Measurements from ENCODE around the gene C6orf89.
"Not testable (repeated sequence)": the region's sequence is repeated elsewhere in the genome, so short reads cannot be mapped to it uniquely, and the experiment has no call there.

Gene C6orf89

DNA sequence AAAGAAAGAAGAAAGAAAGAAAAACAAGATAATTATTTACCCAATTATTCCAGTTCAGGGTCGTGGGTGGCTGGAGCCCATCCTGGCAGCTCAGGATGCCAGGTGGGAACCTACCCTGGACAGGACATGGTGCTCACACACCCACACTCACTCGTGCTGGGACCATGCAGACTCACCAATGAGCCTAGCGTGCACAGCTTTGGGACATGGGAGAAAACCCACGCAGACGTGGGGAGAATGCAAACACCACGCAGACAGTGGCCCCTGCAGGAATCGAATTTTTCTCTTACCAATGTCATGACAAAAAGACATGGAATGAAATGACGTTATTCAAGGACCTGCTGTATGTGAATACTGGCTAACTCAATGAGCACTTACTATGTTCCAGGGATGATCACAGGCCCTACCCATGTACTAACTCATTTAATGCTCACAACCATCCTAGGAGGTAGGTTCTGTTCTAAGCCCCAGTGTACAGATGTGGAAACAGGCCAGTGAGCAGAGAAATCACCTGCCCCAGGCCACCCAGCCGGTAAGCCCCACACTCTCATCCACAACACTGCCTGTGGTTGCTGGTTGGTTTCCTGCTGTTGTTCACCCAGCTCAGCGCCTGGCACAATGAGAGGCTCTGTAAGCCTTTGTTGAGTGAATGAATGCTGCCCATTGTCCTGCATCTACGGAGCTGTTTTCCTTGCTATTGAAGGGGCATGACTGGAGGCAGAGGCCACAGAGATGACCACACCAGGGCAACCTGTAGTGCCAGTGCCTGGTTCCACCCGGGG, 62.0 kb downstream of the C6orf89 start:
- DNase-seq (ENCODE audit: low read depth, low spot score) = no peak

- DNase-seq (ENCODE audit: low read depth, low spot score) = not testable (repeated sequence)
These were observed 63.3 kb downstream of the C6orf89 start for GRCh38 chr6:36949076-36949475.

DNA sequence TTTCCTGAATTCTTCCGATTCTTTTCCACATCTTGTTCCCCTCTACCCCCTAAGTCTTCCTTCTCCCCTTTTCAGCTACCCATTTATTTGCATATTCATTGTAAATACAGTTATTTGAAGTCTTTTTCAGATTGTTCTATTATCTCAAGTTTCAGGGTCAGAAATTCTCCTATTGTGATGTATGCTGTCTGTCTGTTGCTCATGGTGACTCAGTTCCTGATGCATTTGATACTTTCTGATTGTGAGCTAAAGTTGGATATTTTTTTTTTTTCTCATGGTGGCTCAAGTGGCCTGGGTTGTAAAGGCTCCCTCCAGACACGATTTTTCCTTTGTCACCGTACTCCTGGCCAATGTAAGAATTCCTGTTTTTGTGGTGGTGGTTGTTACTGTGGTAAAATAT, 63.9 kb downstream of the C6orf89 start:
- no peak for DNase-seq (ENCODE audit: low read depth, low spot score)

GRCh38 chr6:36953931-36954261, 68.1 kb downstream of the C6orf89 start:
- no peak for DNase-seq (ENCODE audit: low read depth, low spot score)

- DNase-seq (ENCODE audit: low read depth, low spot score) = no peak
These were observed 68.6 kb downstream of the C6orf89 start, which contains the start of gene PI16 for GRCh38 chr6:36954262-36954931. Gene PI16, plus strand, starts transcription at chr6:36954738. Its CDS starts 23 bp downstream, at chr6:36954761.

- no peak for DNase-seq (ENCODE audit: low read depth, low spot score)
These were observed 69.4 kb downstream of the C6orf89 start for GRCh38 chr6:36955136-36955535.

DNA sequence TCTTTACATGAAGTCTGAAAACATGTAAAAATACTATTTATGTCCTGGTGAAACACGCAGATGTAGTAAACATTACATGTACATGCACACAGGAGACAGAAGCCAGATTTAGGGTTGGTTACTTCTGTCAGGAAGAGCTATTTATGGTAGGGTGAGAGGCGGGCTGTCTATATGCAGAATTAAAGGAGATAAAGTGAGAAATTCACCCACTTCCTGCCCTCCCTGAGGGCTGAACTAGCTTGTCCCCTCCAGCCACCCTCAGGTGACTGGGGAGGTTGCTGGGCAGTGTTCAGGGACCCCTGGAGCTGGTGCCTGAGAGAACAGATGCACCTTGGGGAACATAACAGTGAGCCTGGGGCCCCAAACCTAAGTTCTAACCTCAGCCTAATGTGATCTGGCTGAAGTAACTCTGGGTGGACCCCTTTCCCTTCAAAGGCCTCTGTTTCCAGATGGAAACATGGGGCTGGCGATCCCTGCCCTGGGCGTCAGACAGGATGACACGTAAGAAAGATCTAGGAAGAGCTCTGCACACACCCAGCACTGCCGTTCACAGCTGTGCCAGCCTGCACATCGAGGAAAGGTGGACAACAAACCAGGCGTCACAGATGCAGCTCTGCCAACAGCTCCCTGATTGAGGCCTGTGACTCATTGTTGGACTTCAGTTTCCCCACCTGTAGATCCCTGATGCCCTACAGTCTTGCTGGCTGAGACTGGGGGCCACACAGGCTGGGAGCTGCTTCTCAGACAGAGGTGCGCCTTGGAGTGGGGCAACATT, 70.1 kb downstream of the C6orf89 start:
- DNase-seq (ENCODE audit: low read depth, low spot score) = no peak

GRCh38 chr6:36956446-36956820, 70.7 kb downstream of the C6orf89 start:
- DNase-seq (ENCODE audit: low read depth, low spot score) = no peak

DNA sequence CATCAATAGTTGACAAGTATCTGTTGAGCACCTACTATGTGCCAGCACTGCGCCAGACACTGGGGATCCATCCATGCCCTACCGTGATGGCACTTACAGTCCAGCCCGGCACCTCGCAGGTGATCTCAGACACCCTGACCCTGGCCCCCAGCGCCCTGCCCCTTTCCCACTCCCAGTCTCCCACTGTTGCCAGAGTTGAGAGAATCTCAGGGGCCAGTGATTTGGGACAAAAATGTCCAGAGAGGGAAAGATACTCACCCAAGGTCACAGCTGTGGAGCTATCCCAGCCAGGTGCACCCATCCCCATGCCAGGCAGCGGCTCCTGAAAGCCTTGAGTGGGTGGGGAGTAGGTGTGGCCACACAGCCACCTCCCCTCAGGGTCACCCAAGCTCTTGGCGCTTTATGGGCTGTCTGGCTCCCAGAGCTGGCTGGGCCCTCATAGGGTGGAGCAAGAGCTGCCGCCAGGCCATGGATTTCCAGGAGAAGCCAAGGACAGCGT, 72.1 kb downstream of the C6orf89 start:
- no peak for DNase-seq (ENCODE audit: low read depth, low spot score)

DNA sequence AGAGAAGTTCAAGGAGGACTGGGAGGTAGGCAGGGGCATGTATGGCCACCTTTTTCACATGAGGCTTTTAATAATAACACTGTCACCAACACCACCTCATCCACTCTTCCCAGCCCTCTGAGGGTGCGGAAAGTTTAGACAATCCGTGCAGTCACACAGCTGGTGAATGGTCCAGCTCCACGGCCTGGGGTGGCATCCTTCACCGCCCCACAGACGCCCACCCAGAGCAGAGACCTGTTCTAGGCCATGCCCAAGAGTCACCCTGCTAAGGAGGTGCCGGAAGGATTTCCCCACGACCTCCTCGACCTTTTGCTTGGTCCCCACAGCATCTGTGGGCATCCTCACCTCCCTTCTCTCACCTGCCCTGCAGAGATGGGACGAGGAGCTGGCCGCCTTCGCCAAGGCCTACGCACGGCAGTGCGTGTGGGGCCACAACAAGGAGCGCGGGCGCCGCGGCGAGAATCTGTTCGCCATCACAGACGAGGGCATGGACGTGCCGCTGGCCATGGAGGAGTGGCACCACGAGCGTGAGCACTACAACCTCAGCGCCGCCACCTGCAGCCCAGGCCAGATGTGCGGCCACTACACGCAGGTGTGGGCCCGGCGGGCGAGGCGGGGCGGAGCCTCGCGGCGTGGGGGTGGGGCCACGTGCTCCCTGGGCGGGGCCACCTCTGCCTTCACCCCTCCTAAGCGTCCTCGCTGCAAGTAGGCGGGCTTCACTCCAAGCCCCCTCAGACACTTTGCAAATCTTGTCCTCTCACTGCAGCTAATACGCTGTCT, 73.2 kb downstream of the C6orf89 start:
- DNase-seq (ENCODE audit: low read depth, low spot score) = no peak

DNA sequence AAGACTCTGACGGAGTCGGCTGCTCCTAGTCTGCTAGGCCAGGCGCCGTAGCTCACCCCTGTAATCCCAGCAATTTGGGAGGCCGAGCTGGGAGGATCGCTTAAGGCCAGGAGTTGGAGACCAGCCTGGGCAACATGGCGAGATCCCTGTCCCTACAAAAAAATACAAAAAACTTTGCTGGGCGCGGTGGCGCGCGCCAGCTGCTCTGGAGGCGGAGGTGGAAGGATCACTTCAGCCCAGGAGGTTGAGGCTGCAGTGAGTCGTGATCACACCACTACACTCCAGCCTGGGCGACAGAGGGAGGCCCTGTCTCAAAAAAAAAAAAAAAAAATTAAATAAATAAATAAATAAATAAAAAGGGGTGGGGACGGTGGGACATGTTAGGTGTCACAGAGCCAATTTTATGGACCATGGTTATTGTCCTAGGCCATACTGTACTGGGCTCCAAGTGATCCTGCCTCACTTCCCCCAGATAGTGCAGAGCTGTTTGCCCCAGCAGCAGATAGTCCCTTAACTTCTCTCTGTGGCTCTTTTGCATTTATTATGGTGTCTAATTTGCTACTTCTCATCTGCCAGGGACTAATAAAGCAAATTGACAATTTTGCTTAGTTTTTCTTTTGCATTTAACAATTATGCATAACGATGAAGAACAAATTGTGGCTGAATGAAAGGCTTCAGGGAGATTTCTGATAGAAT, 74.0 kb downstream of the C6orf89 start:
- no peak for DNase-seq (ENCODE audit: low read depth, low spot score)

- no peak for DNase-seq (ENCODE audit: low read depth, low spot score)
These were observed 76.0 kb downstream of the C6orf89 start for GRCh38 chr6:36961441-36962435.

DNA sequence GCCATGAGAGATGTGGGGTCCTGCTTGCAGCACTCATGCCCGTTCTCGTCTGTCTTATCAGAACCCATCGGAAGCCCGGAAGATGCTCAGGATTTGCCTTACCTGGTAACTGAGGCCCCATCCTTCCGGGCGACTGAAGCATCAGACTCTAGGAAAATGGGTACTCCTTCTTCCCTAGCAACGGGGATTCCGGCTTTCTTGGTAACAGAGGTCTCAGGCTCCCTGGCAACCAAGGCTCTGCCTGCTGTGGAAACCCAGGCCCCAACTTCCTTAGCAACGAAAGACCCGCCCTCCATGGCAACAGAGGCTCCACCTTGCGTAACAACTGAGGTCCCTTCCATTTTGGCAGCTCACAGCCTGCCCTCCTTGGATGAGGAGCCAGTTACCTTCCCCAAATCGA, 77.1 kb downstream of the C6orf89 start:
- peak; percentile 83 for DNase-seq (ENCODE audit: low read depth, low spot score)

DNA sequence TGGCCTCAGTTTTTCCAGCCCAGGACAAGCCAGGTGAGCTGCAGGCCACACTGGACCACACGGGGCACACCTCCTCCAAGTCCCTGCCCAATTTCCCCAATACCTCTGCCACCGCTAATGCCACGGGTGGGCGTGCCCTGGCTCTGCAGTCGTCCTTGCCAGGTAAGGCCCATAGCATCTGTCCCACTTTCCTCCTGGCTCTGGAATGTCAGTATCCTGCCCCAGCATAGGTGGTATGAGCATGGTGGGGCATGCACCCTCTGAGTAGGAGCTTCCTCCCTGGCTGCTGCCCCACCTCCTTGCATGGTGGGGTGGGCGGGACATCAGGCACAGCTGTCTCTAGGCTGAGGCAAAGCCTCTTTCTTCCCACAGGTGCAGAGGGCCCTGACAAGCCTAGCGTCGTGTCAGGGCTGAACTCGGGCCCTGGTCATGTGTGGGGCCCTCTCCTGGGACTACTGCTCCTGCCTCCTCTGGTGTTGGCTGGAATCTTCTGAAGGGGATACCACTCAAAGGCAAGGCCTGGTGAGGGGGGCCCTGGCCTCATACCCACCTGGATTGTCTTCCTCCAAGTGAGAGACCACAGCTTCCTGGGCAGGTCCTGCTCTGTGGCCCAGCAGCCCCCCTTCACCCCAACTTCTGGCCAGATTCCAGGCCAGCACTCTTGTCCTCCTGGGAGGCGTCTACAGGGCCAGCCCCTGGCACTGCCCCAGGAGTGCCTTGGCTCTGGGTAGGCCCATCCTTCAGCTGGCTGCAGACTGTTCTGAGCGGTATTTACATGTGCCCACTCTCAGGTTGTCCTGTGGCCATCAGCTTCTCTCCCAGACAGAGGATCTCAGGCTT, 77.9 kb downstream of the C6orf89 start:
- DNase-seq (ENCODE audit: low read depth, low spot score) = no peak

DNA sequence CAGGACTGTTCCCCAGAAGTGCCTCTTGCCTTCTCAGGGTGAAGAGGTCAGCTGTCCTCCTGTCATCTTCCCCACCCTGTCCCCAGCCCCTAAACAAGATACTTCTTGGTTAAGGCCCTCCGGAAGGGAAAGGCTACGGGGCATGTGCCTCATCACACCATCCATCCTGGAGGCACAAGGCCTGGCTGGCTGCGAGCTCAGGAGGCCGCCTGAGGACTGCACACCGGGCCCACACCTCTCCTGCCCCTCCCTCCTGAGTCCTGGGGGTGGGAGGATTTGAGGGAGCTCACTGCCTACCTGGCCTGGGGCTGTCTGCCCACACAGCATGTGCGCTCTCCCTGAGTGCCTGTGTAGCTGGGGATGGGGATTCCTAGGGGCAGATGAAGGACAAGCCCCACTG, 78.6 kb downstream of the C6orf89 start:
- no peak for DNase-seq (ENCODE audit: low read depth, low spot score)

DNA sequence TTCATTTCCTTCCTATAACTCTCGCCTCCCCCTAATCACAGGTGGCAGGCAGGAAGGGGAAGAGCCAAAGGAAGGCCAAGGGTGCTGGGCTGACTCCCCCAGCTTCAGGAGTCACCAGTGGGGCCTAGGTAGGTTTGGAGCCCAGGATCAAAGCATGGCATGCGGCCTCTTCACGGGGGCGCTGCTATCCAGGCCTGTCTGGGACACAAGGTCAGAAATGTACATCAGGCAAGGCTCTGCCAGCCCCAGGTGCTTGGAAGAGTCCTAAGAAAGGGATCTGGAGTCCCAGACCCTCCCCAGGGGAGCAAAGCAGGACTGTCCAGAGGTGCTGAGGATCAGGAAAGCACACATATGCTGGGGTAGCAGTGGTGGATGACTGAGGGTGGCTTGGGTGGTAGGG, 79.2 kb downstream of the C6orf89 start:
- DNase-seq (ENCODE audit: low read depth, low spot score) = no peak

DNA sequence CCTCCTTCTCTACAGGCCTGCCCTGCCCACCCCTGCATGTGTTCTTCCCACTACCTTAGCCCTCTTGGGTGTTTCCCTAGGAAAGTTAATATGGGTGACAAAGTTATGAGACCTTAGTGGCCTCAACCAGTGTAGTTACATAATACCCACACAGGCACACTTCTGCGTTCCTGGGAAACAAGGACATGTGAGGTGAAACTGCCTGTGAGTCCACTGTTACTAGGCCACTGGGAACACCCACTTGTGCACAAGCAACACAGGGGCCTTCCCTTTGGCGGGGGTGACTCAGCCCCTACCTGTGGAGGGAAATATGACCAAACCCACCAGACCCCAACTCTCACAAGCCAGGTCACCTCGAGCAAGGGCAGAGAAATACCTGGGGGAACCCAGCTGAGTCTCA, 81.5 kb downstream of the C6orf89 start:
- no peak for DNase-seq (ENCODE audit: low read depth, low spot score)

GRCh38 chr6:36967757-36968156, 82.0 kb downstream of the C6orf89 start:
- DNase-seq (ENCODE audit: low read depth, low spot score) = no peak
